Measurements from ENCODE around the gene ANTXR2.

DNA sequence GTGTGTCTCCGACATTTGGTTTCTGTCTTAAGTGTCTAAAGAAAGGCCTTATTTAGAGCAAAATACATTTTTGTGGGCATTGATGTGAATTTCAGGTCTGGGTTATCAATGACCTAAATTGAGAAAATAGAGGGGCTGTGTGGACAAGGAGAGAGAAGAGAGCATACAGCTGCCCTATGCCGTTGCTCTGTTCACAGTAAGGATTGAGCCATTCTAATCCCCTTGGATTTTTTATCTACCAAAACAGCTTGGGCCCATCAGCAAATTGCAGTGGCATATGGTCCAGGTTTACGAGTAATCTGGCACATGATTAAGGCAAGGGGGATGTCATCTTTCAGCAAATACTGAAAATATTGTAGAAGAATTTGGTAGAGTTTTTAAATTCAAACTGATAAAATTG lies 210.2 kb downstream of the ANTXR2 start:
- TF ChIP-seq POLR2A (IDR thresholded peaks at IDR 0.05; ENCODE audit: low read depth, low read length) (no peak), TAF1 (IDR thresholded peaks at IDR 0.05; ENCODE audit: borderline replicate concordance, low read depth, low read length) (no peak), POLR2AphosphoS5 (IDR thresholded peaks at IDR 0.05; ENCODE audit: low read depth, low read length) (no peak)

Data from GM12892 (cell line).